HepG2 (cell line): Measurements from ENCODE around the gene PTMA. TPM values are rescaled to one million over a fixed set of nuclear protein-coding genes. Genes with fewer than 3 reads are reported as not detected.

Experiments
- ARID3A ChIP-seq: IDR thresholded peaks from 2 replicates; pipeline ENCODE4 v1.6.1; 2012; ENCODE audit warnings: low read depth, low read length, improper control_type of control experiment
- CENPX ChIP-seq: sonication (generic); formaldehyde crosslinking; IDR thresholded peaks from 2 replicates; pipeline ENCODE4 v1.9.0; 2021; ENCODE audit warnings: mild to moderate bottlenecking, missing genetic modification reagents, moderate library complexity
- GFI1 ChIP-seq: sonication (generic); formaldehyde crosslinking; IDR thresholded peaks from 2 replicates; pipeline ENCODE4 v1.5.0; 2020; ENCODE audit warnings: missing genetic modification reagents, mild to moderate bottlenecking, borderline replicate concordance
- HNF1A ChIP-seq, 2 experiments: sonication (generic) in 1 of 2; formaldehyde crosslinking in 1 of 2; IDR thresholded peaks; 2 replicates each; pipeline versions ENCODE4 v1.4.0 to v1.6.1; 2016 to 2020; ENCODE audit warnings: borderline replicate concordance in 1 of 2, low read depth in 1 of 2, mild to moderate bottlenecking in 1 of 2, missing genetic modification reagents in 1 of 2
- MED1 ChIP-seq: sonication (generic); formaldehyde crosslinking; IDR thresholded peaks from 2 replicates; pipeline ENCODE4 v1.4.0; 2020; ENCODE audit warnings: missing genetic modification reagents
- RFX5 ChIP-seq: IDR thresholded peaks from 2 replicates; pipeline ENCODE4 v1.6.1; 2011; ENCODE audit warnings: low read depth, low read length, improper control_type of control experiment
- ZBTB39 ChIP-seq: sonication (generic); formaldehyde crosslinking; IDR thresholded peaks from 2 replicates; pipeline ENCODE4 v1.5.0; 2020; ENCODE audit warnings: missing genetic modification reagents
- ZNF10 ChIP-seq: sonication (generic); formaldehyde crosslinking; IDR thresholded peaks from 2 replicates; pipeline ENCODE4 v1.4.0; 2020; ENCODE audit warnings: mild to moderate bottlenecking, low read depth, missing genetic modification reagents, borderline replicate concordance
- ZNF292 ChIP-seq: sonication (generic); formaldehyde crosslinking; IDR thresholded peaks from 2 replicates; pipeline ENCODE4 v1.8.1; 2022; ENCODE audit warnings: mild to moderate bottlenecking, low read depth, missing genetic modification reagents, borderline replicate concordance
- ZNF296 ChIP-seq: sonication (generic); formaldehyde crosslinking; conservative IDR thresholded peaks from 2 replicates; pipeline ENCODE4 v1.5.0; 2020; ENCODE audit warnings: mild to moderate bottlenecking, missing genetic modification reagents
- ZNF562 ChIP-seq: sonication (generic); formaldehyde crosslinking; IDR thresholded peaks from 2 replicates; pipeline ENCODE4 v1.8.0; 2022; ENCODE audit warnings: missing genetic modification reagents, borderline replicate concordance
- ZNF615 ChIP-seq: sonication (generic); formaldehyde crosslinking; IDR thresholded peaks from 2 replicates; pipeline ENCODE4 v1.5.0; 2020; ENCODE audit warnings: mild to moderate bottlenecking, missing genetic modification reagents, borderline replicate concordance
- ZSCAN20 ChIP-seq: sonication (generic); formaldehyde crosslinking; IDR thresholded peaks from 2 replicates; pipeline ENCODE4 v1.4.0; 2020; ENCODE audit warnings: missing genetic modification reagents, mild to moderate bottlenecking, borderline replicate concordance
- polyA plus RNA-seq, 8 experiments: library from polyadenylated mRNA; depleted of rRNA in 3 of 8; stranded (reverse) in 7 of 8; unstranded in 1 of 8; fragments of >200 nt; fragmentation: Illumina TruSeq in 4 of 8; extraction: Trizol in 4 of 8; gene quantifications; 2 replicates each; pipeline versions ENCODE4 v1.2.1 to v1.2.3, GENCODE V29; 2011 to 2016; ENCODE audit warnings: low read depth in 4 of 8, missing spikeins in 1 of 8, mixed read lengths in 1 of 8; ENCODE audit not compliant: insufficient read depth in 1 of 8
- total RNA-seq, 5 experiments: library from RNA; depleted of rRNA; stranded (reverse); fragments of >200 nt; fragmentation: Illumina TruSeq; extraction: Trizol; gene quantifications; 2 replicates each; pipeline ENCODE4 v1.2.3, GENCODE V29; 2016; ENCODE audit warnings: low read depth in 1 of 5
- TF ChIP-seq, protein P1 (sequence below): sonication (generic); formaldehyde crosslinking; IDR thresholded peaks from 2 replicates; pipeline ENCODE4 v1.9.0; 2022; ENCODE audit warnings: missing genetic modification reagents, mild to moderate bottlenecking, borderline replicate concordance
- TF ChIP-seq, protein P2 (sequence below): fragments of 450-650 bp; IDR thresholded peaks from 2 replicates; pipeline ENCODE4 v1.6.1; 2017

The PTMA gene
- total and polyA plus RNA-seq, 2 of the 13 experiments (the other 11 are each of a cell fraction or from before 2014, with no cell fraction given): 190 to 1,086 TPM

DNA sequence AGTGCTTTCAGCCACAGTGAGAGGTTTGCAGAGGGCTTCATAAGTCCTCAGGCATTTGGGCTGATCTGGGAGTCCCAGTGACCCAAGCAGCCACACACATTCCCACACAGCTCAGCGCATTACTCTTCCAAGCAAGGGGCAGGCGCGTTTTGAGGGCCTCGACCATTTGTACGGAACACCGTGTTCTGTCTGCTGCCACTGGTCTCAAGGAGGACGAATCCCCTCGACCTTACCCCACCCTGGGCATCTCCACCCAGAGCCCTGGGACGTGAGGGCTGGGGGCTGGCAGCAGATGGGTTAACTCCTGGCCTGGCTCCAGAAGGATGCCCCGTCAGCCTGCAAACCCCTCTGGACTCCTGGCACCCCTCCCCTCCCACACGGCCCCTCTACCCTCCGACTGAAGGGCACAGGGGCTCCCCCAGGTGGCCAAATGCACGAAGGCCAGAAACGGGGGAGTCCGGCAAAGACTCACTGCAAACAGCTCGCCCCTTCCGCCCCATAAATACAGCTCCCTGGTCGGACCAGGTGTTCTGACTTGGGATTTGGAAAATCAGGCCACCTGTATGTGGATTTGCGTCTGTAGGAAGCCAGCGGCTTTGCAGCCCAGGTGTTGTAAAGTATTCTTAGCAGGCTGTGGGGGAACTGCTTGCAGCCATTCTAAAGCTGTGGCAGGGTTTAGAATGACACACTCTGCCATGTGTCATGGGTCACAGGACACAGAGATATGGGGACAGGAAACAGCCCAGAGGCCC lies 33.6 kb upstream of the PTMA start (continued):
- TF ChIP-seq ZNF10 (CRISPR knock-in tag) (no peak), HNF1A (IDR thresholded peaks at IDR 0.05; ENCODE audit: low read depth) (no peak), HNF1A (CRISPR knock-in tag; IDR thresholded peaks at IDR 0.05; ENCODE audit: borderline replicate concordance) (no peak; the same call in 1 of the 2 replicates), ZNF296 (CRISPR knock-in tag) (no peak), ZBTB39 (CRISPR knock-in tag) (no peak), ZNF615 (CRISPR knock-in tag) (no peak), GFI1 (no peak), MED1 (CRISPR knock-in tag) (no peak), ZNF562 (CRISPR knock-in tag) (no peak), CENPX (CRISPR knock-in tag) (no peak), ZNF292 (CRISPR knock-in tag) (no peak), RFX5 (no peak), ARID3A (0 out of 2 replicates have a peak, but pooled peaks have one; percentile 14), ZSCAN20 (no peak)
- TF ChIP-seq, protein P1, sequence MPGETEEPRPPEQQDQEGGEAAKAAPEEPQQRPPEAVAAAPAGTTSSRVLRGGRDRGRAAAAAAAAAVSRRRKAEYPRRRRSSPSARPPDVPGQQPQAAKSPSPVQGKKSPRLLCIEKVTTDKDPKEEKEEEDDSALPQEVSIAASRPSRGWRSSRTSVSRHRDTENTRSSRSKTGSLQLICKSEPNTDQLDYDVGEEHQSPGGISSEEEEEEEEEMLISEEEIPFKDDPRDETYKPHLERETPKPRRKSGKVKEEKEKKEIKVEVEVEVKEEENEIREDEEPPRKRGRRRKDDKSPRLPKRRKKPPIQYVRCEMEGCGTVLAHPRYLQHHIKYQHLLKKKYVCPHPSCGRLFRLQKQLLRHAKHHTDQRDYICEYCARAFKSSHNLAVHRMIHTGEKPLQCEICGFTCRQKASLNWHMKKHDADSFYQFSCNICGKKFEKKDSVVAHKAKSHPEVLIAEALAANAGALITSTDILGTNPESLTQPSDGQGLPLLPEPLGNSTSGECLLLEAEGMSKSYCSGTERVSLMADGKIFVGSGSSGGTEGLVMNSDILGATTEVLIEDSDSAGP (CRISPR knock-in tag): no peak; the same call in 1 of the 2 replicates
- TF ChIP-seq, protein P2, sequence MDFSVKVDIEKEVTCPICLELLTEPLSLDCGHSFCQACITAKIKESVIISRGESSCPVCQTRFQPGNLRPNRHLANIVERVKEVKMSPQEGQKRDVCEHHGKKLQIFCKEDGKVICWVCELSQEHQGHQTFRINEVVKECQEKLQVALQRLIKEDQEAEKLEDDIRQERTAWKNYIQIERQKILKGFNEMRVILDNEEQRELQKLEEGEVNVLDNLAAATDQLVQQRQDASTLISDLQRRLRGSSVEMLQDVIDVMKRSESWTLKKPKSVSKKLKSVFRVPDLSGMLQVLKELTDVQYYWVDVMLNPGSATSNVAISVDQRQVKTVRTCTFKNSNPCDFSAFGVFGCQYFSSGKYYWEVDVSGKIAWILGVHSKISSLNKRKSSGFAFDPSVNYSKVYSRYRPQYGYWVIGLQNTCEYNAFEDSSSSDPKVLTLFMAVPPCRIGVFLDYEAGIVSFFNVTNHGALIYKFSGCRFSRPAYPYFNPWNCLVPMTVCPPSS: no peak
